Smooth muscle cell (in vitro differentiated cells): ENCODE data around the gene AMOT. TPM values are rescaled to one million over a fixed set of nuclear protein-coding genes. Genes with fewer than 3 reads are reported as not detected.

Experiments used
- DNase-seq: peaks from one replicate; lab custom pipeline; 2025; ENCODE audit not compliant: unreplicated experiment; lab: John Stamatoyannopoulos, UW
- H2AFZ ChIP-seq: fragments of 200-600 bp; sonication (generic); 2 replicates; pipeline ENCODE4 v1.6.0; 2016; ENCODE audit warnings: antibody characterized with exemption, low read depth, mild to moderate bottlenecking
- H3F3A ChIP-seq: fragments of 200-600 bp; sonication (generic); 2 replicates; pipeline ENCODE4 v1.6.0; 2017; ENCODE audit warnings: antibody characterized with exemption, low read depth
- H3K27ac ChIP-seq: fragments of 200-600 bp; sonication (generic); 2 replicates; pipeline ENCODE4 v1.5.1; 2016; ENCODE audit warnings: low read depth, mild to moderate bottlenecking
- H3K27me3 ChIP-seq: fragments of 200-600 bp; sonication (generic); 2 replicates; pipeline ENCODE4 v1.6.1; 2016; ENCODE audit warnings: low read depth, mild to moderate bottlenecking
- H3K36me3 ChIP-seq: fragments of 200-600 bp; sonication (generic); 2 replicates; pipeline ENCODE4 v1.5.1; 2016; ENCODE audit warnings: low read depth
- H3K4me1 ChIP-seq: fragments of 200-600 bp; sonication (generic); 2 replicates; pipeline ENCODE4 v1.5.1; 2016; ENCODE audit warnings: low read depth
- H3K4me2 ChIP-seq: fragments of 200-600 bp; sonication (generic); 2 replicates; pipeline ENCODE4 v1.6.0; 2016; ENCODE audit warnings: mild to moderate bottlenecking
- H3K4me3 ChIP-seq: fragments of 200-600 bp; sonication (generic); 2 replicates; pipeline ENCODE4 v1.5.1; 2016; ENCODE audit warnings: mild to moderate bottlenecking
- H3K79me2 ChIP-seq: fragments of 200-600 bp; sonication (generic); 2 replicates; pipeline ENCODE4 v1.6.0; 2016; ENCODE audit warnings: low read depth, mild to moderate bottlenecking
- H3K9ac ChIP-seq: fragments of 200-600 bp; sonication (generic); 2 replicates; pipeline ENCODE4 v1.6.0; 2016; ENCODE audit warnings: low read depth
- H3K9me3 ChIP-seq: fragments of 200-600 bp; sonication (generic); replicated peaks from 2 replicates; pipeline ENCODE4 v1.5.1; 2016; ENCODE audit warnings: low read depth
- H4K20me1 ChIP-seq: fragments of 200-600 bp; sonication (generic); 2 replicates; pipeline ENCODE4 v1.6.0; 2016; ENCODE audit warnings: low read depth
- WGBS: methylation state at CpG from one replicate; pipeline ENCODE4 v1.1.7; 2016; ENCODE audit warnings: low lambda C conversion rate; 5-methylcytosine and 5-hydroxymethylcytosine counted together
- polyA plus RNA-seq: library from polyadenylated mRNA; unstranded; fragments of >200 nt; fragmentation: Nextera tagmentation; extraction: Ambion mirVana; gene quantifications from 2 replicates; pipeline ENCODE4 v1.2.1, GENCODE V29; 2016
- total RNA-seq: library from RNA; depleted of rRNA; stranded (reverse); fragments of >200 nt; gene quantifications from 2 replicates; pipeline ENCODE4 v1.2.3, GENCODE V29; 2014
- TF ChIP-seq, protein P1 (sequence below): fragments of 200-600 bp; sonication (generic); IDR thresholded peaks from 2 replicates; pipeline ENCODE4 v1.5.1; 2017; ENCODE audit warnings: borderline replicate concordance, mild to moderate bottlenecking, antibody characterized with exemption; ENCODE audit not compliant: insufficient read depth, poor library complexity, severe bottlenecking

Gene AMOT
- total and polyA plus RNA-seq, 2 experiments from 2014 or later = 10.0 to 66.6 TPM

GRCh38 chrX:112822892-112823291 lies 17.7 kb downstream of the AMOT start:
- Histone ChIP-seq H3K9ac (no peak overlapping the region), H3K27ac (no peak overlapping the region), H3K27me3 (no peaks in the 10 kb centered on the region), H3F3A (no peaks in the 10 kb centered on the region), H3K4me1 (peaks cover 25% of the 10 kb centered on the region), H3K36me3 (no peaks in the 10 kb centered on the region), H3K9me3 (no peaks in the 10 kb centered on the region), H2AFZ (no peak overlapping the region), H3K4me2 (no peak overlapping the region), H4K20me1 (no peaks in the 10 kb centered on the region), H3K79me2 (peaks cover 8% of the 10 kb centered on the region), H3K4me3 (no peak overlapping the region)
- no peak for DNase-seq
- TF ChIP-seq, protein P1, sequence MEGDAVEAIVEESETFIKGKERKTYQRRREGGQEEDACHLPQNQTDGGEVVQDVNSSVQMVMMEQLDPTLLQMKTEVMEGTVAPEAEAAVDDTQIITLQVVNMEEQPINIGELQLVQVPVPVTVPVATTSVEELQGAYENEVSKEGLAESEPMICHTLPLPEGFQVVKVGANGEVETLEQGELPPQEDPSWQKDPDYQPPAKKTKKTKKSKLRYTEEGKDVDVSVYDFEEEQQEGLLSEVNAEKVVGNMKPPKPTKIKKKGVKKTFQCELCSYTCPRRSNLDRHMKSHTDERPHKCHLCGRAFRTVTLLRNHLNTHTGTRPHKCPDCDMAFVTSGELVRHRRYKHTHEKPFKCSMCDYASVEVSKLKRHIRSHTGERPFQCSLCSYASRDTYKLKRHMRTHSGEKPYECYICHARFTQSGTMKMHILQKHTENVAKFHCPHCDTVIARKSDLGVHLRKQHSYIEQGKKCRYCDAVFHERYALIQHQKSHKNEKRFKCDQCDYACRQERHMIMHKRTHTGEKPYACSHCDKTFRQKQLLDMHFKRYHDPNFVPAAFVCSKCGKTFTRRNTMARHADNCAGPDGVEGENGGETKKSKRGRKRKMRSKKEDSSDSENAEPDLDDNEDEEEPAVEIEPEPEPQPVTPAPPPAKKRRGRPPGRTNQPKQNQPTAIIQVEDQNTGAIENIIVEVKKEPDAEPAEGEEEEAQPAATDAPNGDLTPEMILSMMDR = no peak
- 93% methylated on average over 7 of the region's 7 CpGs for WGBS

- 86% methylated on average over 3 of the region's 3 CpGs for WGBS
- Histone ChIP-seq H3K27me3 (no peaks in the 10 kb centered on the region), H3K4me1 (peaks cover 25% of the 10 kb centered on the region), H3K27ac (no peak overlapping the region), H3K79me2 (peaks cover 4% of the 10 kb centered on the region), H3K9me3 (no peaks in the 10 kb centered on the region), H3K9ac (no peak overlapping the region), H3K4me2 (no peak overlapping the region), H3F3A (no peaks in the 10 kb centered on the region), H2AFZ (no peak overlapping the region), H3K36me3 (no peaks in the 10 kb centered on the region), H4K20me1 (no peaks in the 10 kb centered on the region), H3K4me3 (no peak overlapping the region)
- TF ChIP-seq, protein P1 = no peak
- no peak for DNase-seq
Measured at GRCh38 chrX:112820364-112821268, 20.0 kb downstream of the AMOT start.

DNA sequence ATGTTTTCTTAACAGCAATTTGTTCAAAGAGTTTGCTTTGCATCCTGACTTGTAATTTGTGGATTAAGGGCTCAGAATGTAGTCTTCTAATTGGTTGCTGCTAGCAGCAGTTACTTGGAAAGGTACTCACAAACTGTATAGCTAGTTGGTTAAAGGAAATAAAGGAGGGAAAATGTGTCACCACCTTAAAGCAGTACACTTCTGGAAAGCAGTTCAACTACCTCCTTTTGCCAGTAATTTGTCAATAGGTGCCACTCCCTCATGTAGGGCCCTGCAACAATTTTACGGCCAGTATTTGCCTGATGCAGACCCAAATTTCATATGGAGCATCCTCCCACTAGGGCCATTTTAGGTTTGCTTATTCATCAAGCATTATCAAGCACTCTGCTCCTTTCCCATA lies 20.8 kb downstream of the AMOT start:
- Histone ChIP-seq H3K4me3 (no peak overlapping the region), H3K4me2 (peak overlapping the region; percentile 37), H3K27ac (no peak overlapping the region), H3K4me1 (peaks cover 28% of the 10 kb centered on the region), H2AFZ (no peak overlapping the region), H3F3A (no peaks in the 10 kb centered on the region), H3K27me3 (no peaks in the 10 kb centered on the region), H3K9ac (no peak overlapping the region), H3K36me3 (no peaks in the 10 kb centered on the region), H4K20me1 (no peaks in the 10 kb centered on the region), H3K79me2 (peaks cover 4% of the 10 kb centered on the region), H3K9me3 (no peaks in the 10 kb centered on the region)
- TF ChIP-seq, protein P1 = no peak
- DNase-seq = no peak
- 68% methylated on average over 1 of the region's 1 CpG for WGBS
